NCI-H460 (cell line): ENCODE measurements around the gene ZFYVE9. TPM values are rescaled to one million over a fixed set of nuclear protein-coding genes. Genes with fewer than 3 reads are reported as not detected.
"Not testable (repeated sequence)": the region's sequence is repeated elsewhere in the genome, so short reads cannot be mapped to it uniquely, and the experiment has no call there.

Experiments used
- DNase-seq: peaks from one replicate; pipeline ENCODE4 v3.0.0-alpha.2; 2016; ENCODE audit warnings: low read depth; ENCODE audit errors: extremely low read depth
- total RNA-seq: library from RNA; depleted of rRNA; stranded (reverse); fragments of >200 nt; shearing (Covaris generic); gene quantifications from 2 replicates; pipeline ENCODE4 v1.2.3, GENCODE V29; 2014

ZFYVE9 gene
- total RNA-seq, 1 experiment from 2014 or later: 11.4 TPM

DNA sequence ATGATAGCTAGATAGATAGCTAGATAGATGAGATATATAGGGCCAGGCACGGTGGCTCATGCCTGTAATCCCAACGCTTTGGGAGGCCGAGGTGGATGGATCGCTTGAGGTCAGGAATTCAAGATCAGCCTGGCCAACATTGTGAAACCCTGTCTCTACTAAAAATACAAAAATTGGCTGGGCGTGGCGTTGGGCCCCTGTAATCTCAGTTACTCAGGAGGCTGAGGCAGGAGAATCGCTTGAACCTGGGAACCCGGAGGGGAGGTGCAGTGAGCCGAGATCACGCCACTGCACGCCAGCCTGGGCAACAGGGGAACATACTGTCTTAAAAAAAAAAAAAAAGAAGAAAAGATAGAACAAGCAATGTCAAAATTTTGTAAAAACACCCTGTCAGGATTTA is 8.6 kb downstream of the ZFYVE9 start:
- not testable (repeated sequence) for DNase-seq

DNA sequence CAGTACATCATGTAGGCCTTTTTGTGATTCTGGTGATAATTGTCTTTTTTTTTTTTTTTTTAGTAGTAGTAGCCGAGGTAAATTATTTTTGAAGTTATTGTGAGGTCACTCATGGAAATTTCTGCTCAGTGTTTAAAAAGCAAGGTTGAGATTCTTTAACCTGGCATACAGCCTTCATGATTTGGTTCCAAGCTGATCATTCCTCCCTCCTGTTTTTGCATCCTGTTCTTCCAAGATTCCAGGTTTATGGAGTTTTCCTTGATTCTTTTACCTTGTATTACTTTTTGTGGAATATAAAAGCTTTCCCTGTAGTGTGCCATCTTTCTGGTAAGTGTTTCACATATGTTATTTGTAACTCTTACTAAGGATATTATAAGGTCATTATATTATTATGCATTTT is 9.1 kb downstream of the ZFYVE9 start:
- no peak for DNase-seq

- DNase-seq: no peak
These were observed 10.7 kb downstream of the ZFYVE9 start for GRCh38 chr1:52152572-52152971.

GRCh38 chr1:52153010-52153409 is 11.1 kb downstream of the ZFYVE9 start:
- no peak for DNase-seq

DNA sequence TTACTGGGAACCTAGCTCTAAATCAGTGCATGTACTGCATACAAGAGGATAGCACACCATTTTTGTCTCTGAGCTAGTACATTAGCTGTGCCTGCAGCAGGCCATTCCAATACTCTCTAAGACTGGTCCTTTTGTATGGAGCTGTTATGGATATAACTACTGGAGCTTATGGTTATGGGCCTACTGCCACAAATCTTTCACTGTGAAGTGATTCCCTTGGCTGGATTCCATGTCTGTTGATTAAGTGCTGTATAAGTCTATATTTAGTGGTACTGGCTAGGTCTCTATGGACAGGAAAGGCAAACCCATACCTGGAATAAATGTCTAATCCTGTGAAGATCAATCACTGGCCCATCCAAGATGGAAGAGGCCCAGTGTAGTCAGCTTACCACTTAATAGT is 12.0 kb downstream of the ZFYVE9 start:
- no peak for DNase-seq

- no peak for DNase-seq
These were observed 14.6 kb downstream of the ZFYVE9 start for GRCh38 chr1:52156460-52156859.

DNA sequence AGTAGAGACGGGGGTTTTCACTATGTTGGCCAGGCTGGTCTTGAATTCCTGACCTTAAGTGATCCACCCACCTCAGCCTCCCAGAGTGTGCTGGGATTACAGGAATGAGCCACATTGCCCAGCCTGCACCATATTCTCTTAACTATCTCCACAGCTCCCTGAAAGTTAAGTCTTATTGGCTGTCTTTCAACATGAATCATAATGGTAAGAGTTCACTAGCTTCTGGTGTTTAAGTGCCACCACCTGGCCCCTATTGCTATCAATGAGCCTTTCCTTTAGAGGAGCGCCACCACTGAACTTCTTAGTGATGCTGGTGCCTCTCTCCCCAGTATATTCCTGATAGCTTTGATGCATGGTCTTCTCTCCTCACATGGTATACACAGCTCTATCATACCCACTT is 15.7 kb downstream of the ZFYVE9 start:
- DNase-seq: no peak

GRCh38 chr1:52158218-52158617 is 16.3 kb downstream of the ZFYVE9 start:
- no peak for DNase-seq

GRCh38 chr1:52159033-52159789 is 17.3 kb downstream of the ZFYVE9 start:
- no peak for DNase-seq

- DNase-seq: no peak
These were observed 21.1 kb downstream of the ZFYVE9 start for GRCh38 chr1:52162947-52163346.

- no peak for DNase-seq
These were observed 22.7 kb downstream of the ZFYVE9 start for GRCh38 chr1:52164604-52165003.

- no peak for DNase-seq
These were observed 25.3 kb downstream of the ZFYVE9 start for GRCh38 chr1:52166996-52167753.

GRCh38 chr1:52168373-52169080 is 26.6 kb downstream of the ZFYVE9 start:
- DNase-seq: no peak

DNA sequence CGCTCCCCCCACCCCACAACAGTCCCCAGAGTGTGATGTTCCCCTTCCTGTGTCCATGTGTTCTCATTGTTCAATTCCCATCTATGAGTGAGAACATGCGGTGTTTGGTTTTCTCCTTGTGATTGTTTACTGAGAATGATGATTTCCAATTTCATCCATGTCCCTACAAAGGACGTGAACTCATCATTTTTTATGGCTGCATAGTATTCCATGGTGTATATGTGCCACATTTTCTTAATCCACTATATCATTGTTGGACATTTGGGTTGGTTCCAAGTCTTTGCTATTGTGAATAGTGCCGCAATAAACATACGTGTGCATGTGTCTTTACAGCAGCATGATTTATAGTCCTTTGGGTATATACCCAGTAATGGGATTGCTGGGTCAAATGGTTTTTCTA is 29.3 kb downstream of the ZFYVE9 start:
- not testable (repeated sequence) for DNase-seq

GRCh38 chr1:52179073-52179472 is 37.2 kb downstream of the ZFYVE9 start:
- no peak for DNase-seq

DNA sequence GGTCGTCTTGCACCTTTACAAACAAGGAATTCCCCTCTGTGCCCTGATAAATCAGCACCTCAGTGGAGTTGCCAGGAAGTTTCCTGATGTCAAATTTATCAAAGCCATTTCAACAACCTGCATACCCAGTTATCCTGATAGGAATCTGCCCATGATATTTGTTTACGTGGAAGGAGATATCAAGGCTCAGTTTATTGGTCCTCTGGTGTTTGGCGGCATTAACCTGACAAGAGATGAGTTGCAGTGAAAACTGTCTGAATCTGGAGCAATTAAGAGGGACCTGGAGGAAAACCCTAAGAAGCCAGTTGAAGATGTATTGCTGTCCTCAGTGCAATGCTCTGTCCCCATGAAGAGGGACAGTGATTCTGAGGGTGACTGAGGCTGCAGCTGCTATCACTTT is 38.3 kb downstream of the ZFYVE9 start:
- no peak for DNase-seq

GRCh38 chr1:52181759-52182158 is 39.9 kb downstream of the ZFYVE9 start:
- not testable (repeated sequence) for DNase-seq

DNA sequence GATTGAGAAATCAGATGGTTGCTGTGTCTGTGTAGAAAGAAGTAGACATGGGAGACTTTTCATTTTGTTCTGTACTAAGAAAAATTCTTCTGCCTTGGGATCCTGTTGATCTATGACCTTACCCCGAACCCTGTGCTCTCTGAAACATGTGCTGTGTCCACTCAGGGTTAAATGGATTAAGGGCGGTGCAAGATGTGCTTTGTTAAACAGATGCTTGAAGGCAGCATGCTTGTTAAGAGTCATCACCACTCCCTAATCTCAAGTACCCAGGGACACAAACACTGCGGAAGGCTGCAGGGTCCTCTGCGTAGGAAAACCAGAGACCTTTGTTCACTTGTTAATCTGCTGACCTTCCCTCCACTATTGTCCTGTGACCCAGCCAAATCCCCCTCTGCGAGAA is 40.4 kb downstream of the ZFYVE9 start:
- DNase-seq: not testable (repeated sequence)

DNA sequence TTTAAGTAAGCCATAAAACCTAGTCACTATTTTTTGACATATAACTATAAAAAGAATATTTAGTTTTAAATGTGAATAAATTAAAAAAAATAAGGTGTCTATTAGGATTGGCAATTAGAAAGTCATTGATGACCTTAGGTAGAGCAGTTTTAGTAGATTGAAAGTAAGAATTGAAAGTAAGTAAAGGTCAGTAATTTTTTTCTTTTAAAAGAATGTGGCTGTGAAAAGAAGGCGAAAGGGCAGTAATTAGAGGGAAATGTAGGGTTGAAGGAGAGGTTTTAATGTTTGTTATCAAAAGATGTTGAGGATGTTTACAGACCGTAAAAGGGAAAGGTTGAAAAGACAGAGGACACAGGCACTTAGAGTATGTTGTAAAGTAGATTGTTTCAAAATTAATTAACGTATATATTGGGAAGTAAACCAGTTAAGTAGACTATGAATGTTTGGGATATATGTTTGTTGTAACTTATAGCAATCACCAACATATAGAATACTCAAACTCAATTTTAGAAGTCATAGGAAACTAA is 41.0 kb downstream of the ZFYVE9 start:
- DNase-seq: no peak

- DNase-seq: no peak
These were observed 44.6 kb downstream of the ZFYVE9 start for GRCh38 chr1:52186449-52186848.

- no peak for DNase-seq
These were observed 48.1 kb downstream of the ZFYVE9 start for GRCh38 chr1:52189898-52190480.
